ENCODE results near the gene HSPA12B. TPM values are rescaled to one million over a fixed set of nuclear protein-coding genes. Genes with fewer than 3 reads are reported as not detected.

Gene HSPA12B
- total and polyA plus RNA-seq, 2 of the 8 experiments (the other 6 are each of a cell fraction or from before 2014, with no cell fraction given) = 2.2 to 4.3 TPM

- no peak overlapping the region for H3K18ac ChIP-seq (ENCODE audit: extremely low read depth, low read length)
- TF ChIP-seq CEBPB (IDR thresholded peaks at IDR 0.05; ENCODE audit: low read depth, low read length) (no peak), GTF2F1 (IDR thresholded peaks at IDR 0.05; ENCODE audit: borderline replicate concordance, low read depth, low read length) (no peak), SP4 (IDR thresholded peaks at IDR 0.05; ENCODE audit: low read length) (no peak), POU5F1 (IDR thresholded peaks at IDR 0.05; ENCODE audit: low read depth, low read length) (no peak), PHF8 (conservative IDR thresholded peaks at IDR 0.05; ENCODE audit: low read depth, low read length) (no peak), SUZ12 (IDR thresholded peaks at IDR 0.05; ENCODE audit: low read length) (no peak)
- H3K14ac ChIP-seq (ENCODE audit: insufficient read length) = no peak overlapping the region
- ChIA-PET CTCF (ENCODE audit: partially characterized antibody) (interaction anchor here (0.6 to 18.6 kb wide), 11 partner anchors 5 to 187 kb away, joined by 3 to 308 read pairs (median 5); partner anchors contain the start of genes ADISSP, HSPA12B and SIGLEC1), POLR2A (ENCODE audit: partially characterized antibody) (interaction anchor here (0.6 to 5.9 kb wide), 6 partner anchors 7 to 23 kb away, joined by 3 to 46 read pairs (median 8); partner anchors contain the start of gene ADISSP)
- H2BK20ac ChIP-seq (ENCODE audit: low read length) = no peak overlapping the region
- no peak overlapping the region for H2BK12ac ChIP-seq (ENCODE audit: low read depth, low read length)
- no peak overlapping the region for H2AK5ac ChIP-seq (ENCODE audit: low read depth, low read length)
- H3K4me2 ChIP-seq (ENCODE audit: insufficient read depth in 1 of 2, low read depth in 2 of 2, low read length in 2 of 2) = no peak overlapping the region
- no peak overlapping the region for H3K27ac ChIP-seq (ENCODE audit: low read depth, low read length)
- H3K56ac ChIP-seq (replicated peaks; ENCODE audit: insufficient read length, low read depth, low read length) = no peak overlapping the region
- peaks cover 0 to 5% of the 10 kb centered on the region in 2 experiments; a peak in 1 of 4 replicates for H3K79me2 ChIP-seq (ENCODE audit: control insufficient read depth in 1 of 2, insufficient read depth in 2 of 2, low read length in 2 of 2)
- no peaks in the 10 kb centered on the region for H3K27me3 ChIP-seq (replicated peaks in 1 of 4; ENCODE audit: control insufficient read depth in 3 of 4, extremely low read depth in 1 of 4, insufficient read depth in 3 of 4, low read length in 3 of 4)
- H4K20me1 ChIP-seq (replicated peaks in 1 of 2; ENCODE audit: control insufficient read depth in 1 of 2, insufficient read depth in 2 of 2, low read length in 2 of 2) = peaks cover 8 to 27% of the 10 kb centered on the region in 2 experiments
- H3K4me3 ChIP-seq (ENCODE audit: extremely low read depth in 1 of 4, insufficient read depth in 2 of 4, low read depth in 3 of 4, low read length in 4 of 4) = no peak overlapping the region
- H2AFZ ChIP-seq (ENCODE audit: low read length) = no peak overlapping the region
- H3K4ac ChIP-seq (replicated peaks; ENCODE audit: insufficient read length, low read depth, low read length) = no peak overlapping the region
- DNase-seq (ENCODE audit: low read depth in 1 of 2, low spot score in 2 of 2) = no peak
- peaks cover 0 to 5% (median 0%) of the 10 kb centered on the region in 4 experiments; a peak in 3 of 7 replicates for H3K4me1 ChIP-seq (replicated peaks in 1 of 4; ENCODE audit: control insufficient read depth in 3 of 4, insufficient read depth in 4 of 4, low read length in 3 of 4)
- H3K36me3 ChIP-seq (ENCODE audit: control insufficient read depth in 2 of 4, insufficient read depth in 4 of 4, low read length in 3 of 4) = peaks cover 0 to 15% (median 2%) of the 10 kb centered on the region in 4 experiments; a peak in 5 of 8 replicates
- H4K91ac ChIP-seq (replicated peaks; ENCODE audit: insufficient read length, low read length) = no peak overlapping the region
- H3K23me2 ChIP-seq (ENCODE audit: low read depth, low read length) = peaks cover 3% of the 10 kb centered on the region; the same call in 1 of the 2 replicates
- H2BK5ac ChIP-seq (ENCODE audit: low read depth, low read length) = no peak overlapping the region
- no peak overlapping the region for H3K23ac ChIP-seq (ENCODE audit: insufficient read length)
- H3K79me1 ChIP-seq (ENCODE audit: low read depth, low read length) = peaks cover 8% of the 10 kb centered on the region
- no peaks in the 10 kb centered on the region for H3K9me3 ChIP-seq (ENCODE audit: insufficient read depth in 2 of 2, low read depth in 1 of 2, low read length in 1 of 2)
- 77% methylated on average over 2 of the region's 2 CpGs; no CpG with 5 or more reads in 1 of the 2 experiments for WGBS, 2 experiments (ENCODE audit: extremely low coverage in 1 of 2, insufficient coverage in 1 of 2, insufficient read length in 1 of 2, insufficient replicate concordance in 2 of 2, low coverage in 1 of 2, low lambda C conversion rate in 2 of 2, missing lambda C conversion rate in 1 of 2)
- no peak overlapping the region for H3K9ac ChIP-seq (replicated peaks in 1 of 4; ENCODE audit: extremely low read depth in 1 of 4, low read depth in 3 of 4, low read length in 3 of 4)
- H2BK15ac ChIP-seq (ENCODE audit: low read length) = no peak overlapping the region
- H2BK120ac ChIP-seq (replicated peaks; ENCODE audit: low read depth, low read length) = no peak overlapping the region
- no peak overlapping the region for H4K5ac ChIP-seq (ENCODE audit: insufficient read length, low read depth, low read length)
- no peak for FAIRE-seq
- H4K8ac ChIP-seq (ENCODE audit: extremely low read depth, insufficient read depth, low read length) = no peak overlapping the region
Measured at GRCh38 chr20:3757268-3757667, 24.8 kb downstream of the HSPA12B start.

Measured in H1 (cell line).